ENCODE results near the gene STAC2. TPM values are rescaled to one million over a fixed set of nuclear protein-coding genes. Genes with fewer than 3 reads are reported as not detected.

The STAC2 gene
- total RNA-seq, 3 donors from 2014 or later: not detected

DNA sequence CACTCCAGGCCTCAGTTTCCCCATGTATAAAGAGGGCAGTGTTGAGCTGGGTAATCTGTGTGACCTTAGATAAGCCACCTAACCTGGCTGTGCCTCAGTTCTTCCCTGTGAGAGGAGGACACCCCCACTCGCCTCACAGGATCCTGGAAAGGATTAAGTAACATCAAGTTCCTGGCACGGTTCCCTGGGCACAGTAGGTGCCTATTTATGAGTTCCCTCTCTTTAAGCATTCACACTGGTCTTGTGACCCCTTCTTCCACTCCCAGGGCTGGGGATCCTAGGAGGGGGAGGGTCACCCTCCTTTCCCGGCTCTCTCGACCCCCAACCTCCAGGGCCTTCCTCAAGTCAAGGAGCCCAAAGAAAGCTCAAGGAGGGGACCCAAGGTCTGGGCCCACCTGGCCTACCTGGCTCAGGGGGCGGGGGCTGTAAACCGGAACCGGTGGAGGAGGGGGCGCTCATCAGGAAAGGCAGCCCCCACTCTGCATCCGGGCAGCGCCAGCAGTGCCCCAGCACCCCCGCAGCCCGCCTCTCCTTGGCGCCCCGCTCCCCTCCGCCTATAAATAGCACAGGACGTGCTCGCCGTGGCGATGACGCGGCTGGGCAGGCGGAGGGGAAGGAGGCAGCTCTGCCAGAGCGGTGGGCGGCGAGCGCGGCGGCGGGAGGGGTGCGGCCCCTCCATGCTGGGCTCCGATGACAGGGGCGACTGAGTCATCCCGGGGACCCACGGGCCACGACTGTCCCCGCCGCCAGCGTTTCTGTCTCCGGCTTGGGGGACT is 16.2 kb downstream of the STAC2 start:
- Mint-ChIP-seq H3K4me1 (ENCODE audit: low read depth) (peaks cover 33% of the 10 kb centered on the region), H3K4me3 (peak overlapping the region; percentile 62)

DNA sequence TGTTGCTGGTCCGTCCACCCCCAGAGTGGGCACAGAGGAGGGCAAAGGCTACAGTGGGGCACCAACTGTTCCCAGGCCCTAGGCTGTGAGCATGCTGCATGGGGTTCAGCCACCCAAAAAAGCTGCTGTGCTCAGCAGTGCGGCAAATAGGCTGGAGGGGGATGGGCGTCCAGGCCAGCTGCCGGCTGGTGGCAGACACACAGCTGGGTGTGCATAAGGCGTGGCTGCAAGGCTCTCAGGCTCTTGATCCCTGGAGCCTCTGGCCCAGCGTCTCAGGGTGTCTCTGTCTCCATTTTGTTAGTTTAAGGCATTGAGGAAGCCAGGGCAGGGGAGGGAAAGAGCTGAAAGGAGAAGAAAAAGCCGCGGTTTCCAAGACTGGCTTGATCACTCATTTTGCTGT is 16.9 kb downstream of the STAC2 start:
- Mint-ChIP-seq H3K36me3 (ENCODE audit: insufficient read depth) (peaks cover 13% of the 10 kb centered on the region), H3K4me3 (peak overlapping the region; percentile 40), H3K4me1 (ENCODE audit: low read depth) (peaks cover 38% of the 10 kb centered on the region), H3K9me3 (no peaks in the 10 kb centered on the region), H3K27me3 (ENCODE audit: low read depth) (peaks cover 3% of the 10 kb centered on the region)
- no peak for DNase-seq
- ATAC-seq: no peak

More for the DNA sequence above, 16.2 kb downstream of the STAC2 start:
- peaks cover 7% of the 10 kb centered on the region for H3K36me3 Mint-ChIP-seq (ENCODE audit: insufficient read depth)
- ATAC-seq (peak; percentile 76 to 84), DNase-seq (peak; percentile 81)
- H3K27me3 Mint-ChIP-seq (ENCODE audit: low read depth): peaks cover 3% of the 10 kb centered on the region
- H3K9me3 Mint-ChIP-seq: no peaks in the 10 kb centered on the region

DNA sequence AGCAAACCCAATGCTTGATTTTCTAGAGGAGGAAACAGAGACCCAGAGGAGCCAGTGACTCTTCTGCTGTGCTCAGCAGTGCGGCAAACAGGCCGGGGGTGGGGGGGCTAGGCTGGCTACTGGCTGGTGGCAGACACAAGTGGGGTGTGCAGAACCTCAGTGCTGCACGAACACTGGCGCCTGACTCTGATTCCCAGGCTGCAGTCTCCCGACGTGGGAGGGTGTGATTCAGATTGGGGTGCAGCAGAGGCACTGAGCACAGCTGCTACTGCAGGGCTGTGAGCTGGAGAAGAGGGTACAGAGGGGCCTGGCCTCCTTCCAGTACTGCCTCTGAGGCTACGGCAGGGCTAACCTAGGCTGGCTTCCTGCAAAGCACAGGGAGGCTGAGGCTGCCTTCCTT is 17.6 kb downstream of the STAC2 start:
- no peaks in the 10 kb centered on the region for H3K27me3 Mint-ChIP-seq (ENCODE audit: low read depth)
- no peaks in the 10 kb centered on the region for H3K9me3 Mint-ChIP-seq
- H3K36me3 Mint-ChIP-seq (ENCODE audit: insufficient read depth): peaks cover 19% of the 10 kb centered on the region
- H3K4me3 Mint-ChIP-seq: no peak overlapping the region
- H3K4me1 Mint-ChIP-seq (ENCODE audit: low read depth): peaks cover 44% of the 10 kb centered on the region
- DNase-seq: no peak
- peak; percentile 11 to 12 for ATAC-seq

DNA sequence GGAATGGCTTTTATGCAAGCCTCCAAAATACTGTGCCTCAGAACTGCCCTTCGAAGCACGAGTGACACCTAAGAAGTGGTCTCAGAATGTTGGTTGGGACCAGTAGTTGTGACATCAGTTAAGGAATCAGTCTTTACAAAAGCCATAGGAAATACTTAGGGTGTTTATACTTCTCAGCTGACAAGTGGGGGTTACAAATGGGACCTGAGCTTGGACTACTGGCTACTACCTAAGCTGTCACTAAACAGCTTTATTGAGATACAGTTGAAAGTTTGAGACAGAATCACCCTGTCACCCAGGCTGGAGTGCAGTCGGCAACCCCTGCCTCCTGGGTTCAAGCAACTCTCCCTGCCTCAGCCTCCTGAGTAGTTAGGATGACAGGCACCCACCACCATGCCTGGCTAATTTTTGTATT is 20.6 kb downstream of the STAC2 start:
- no peak overlapping the region for H3K4me3 Mint-ChIP-seq
- H3K9me3 Mint-ChIP-seq: no peaks in the 10 kb centered on the region
- no peaks in the 10 kb centered on the region for H3K27me3 Mint-ChIP-seq (ENCODE audit: low read depth)
- ATAC-seq (no peak), DNase-seq (no peak)
- H3K36me3 Mint-ChIP-seq (ENCODE audit: insufficient read depth): peaks cover 44% of the 10 kb centered on the region
- peaks cover 54% of the 10 kb centered on the region for H3K4me1 Mint-ChIP-seq (ENCODE audit: low read depth)

DNA sequence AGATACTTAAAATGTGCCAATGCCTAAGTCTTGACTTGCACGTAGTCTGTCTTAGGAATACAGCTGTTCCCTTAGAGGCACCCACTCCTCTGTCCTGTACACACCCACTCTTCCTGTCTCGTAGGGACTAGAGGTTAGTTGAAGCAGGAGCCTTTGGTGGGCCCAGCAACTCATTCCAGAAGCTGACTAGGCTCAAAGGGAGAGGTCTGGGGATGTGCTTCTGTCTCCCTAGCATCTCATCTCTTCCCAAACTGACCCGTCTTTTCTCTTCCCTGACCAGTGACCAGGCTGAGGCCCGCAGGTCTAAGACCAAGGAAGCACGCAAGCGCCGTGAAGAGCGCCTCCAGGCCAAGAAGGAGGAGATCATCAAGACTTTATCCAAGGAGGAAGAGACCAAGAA is 21.5 kb downstream of the STAC2 start:
- Mint-ChIP-seq H3K4me1 (ENCODE audit: low read depth) (peaks cover 58% of the 10 kb centered on the region), H3K9me3 (no peaks in the 10 kb centered on the region), H3K36me3 (ENCODE audit: insufficient read depth) (peaks cover 45% of the 10 kb centered on the region), H3K27me3 (ENCODE audit: low read depth) (no peaks in the 10 kb centered on the region), H3K4me3 (no peak overlapping the region)
- ATAC-seq (no peak), DNase-seq (no peak)

DNA sequence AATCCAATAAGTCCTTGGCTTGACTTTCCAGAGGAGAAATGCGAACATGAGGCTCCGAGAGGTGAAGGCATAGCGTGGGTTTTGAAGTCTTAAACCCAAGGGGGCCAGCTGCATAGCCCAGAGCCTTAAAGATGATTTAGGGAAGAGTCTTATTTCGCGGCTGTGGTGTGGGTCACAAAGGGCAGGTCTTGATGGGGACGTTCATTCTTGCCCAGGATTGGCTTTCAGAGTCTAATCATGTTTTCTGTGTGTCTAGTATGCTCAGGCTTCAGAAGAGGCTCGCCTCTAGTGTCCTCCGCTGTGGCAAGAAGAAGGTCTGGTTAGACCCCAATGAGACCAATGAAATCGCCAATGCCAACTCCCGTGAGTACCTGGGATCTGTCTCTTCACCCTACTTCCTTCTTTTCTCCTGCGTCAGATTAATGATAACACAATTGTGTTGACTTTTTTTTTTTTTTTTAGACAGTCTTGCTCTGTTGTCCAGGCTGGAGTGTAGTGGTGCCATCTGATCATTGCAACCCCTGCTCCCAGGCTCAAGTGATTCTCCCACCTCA is 24.7 kb downstream of the STAC2 start:
- Mint-ChIP-seq H3K4me1 (ENCODE audit: low read depth) (peaks cover 56% of the 10 kb centered on the region), H3K9me3 (no peaks in the 10 kb centered on the region), H3K4me3 (peak overlapping the region; percentile 99), H3K27me3 (ENCODE audit: low read depth) (no peaks in the 10 kb centered on the region), H3K36me3 (ENCODE audit: insufficient read depth) (peaks cover 45% of the 10 kb centered on the region)
- no peak for ATAC-seq
- no peak for DNase-seq

DNA sequence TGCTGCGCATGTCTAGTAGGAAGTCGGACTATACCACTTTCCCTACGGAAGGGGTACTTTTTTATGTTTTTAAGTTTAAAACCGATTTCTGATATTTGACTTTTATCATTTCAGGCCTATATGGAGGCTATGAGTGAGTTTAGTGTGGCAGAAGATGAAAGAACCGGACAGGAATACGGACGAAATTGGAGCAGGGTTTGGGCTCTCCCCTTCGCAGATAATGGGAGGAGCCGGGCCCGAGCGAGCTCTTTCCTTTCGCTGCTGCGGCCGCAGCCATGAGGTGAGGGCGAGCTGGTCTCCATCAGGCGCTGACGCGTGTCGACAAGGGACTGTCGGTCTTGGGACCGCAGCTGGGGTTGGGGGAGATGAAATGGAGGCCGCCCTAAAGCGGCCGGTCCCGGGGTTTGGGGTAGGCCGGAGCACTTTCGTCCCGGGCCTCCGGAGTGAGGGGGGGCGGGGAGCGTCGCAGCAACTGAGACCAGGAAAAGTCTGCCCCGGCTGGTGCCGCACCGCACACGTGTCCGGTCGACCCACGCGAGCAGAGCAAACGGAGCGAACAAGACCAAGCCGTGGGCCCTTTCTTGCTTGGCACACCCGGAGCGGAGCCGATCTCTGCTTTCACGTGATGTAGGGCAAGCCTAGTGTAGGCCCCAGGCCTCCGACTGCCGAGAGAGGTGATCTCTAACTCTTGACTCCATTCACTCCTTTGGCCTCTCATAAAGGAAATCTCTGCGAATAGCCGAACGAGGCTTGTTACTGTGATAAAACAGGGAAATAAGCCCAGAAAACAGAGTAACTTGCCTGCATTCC is 25.5 kb downstream of the STAC2 start, which contains the start of gene RPL19:
RPL19 (plus strand) TSS at position 214 of the 810 bp plus-strand sequence; CDS start at position 276, 62 bp downstream.
- Mint-ChIP-seq H3K4me1 (ENCODE audit: low read depth) (peaks cover 62% of the 10 kb centered on the region), H3K27me3 (ENCODE audit: low read depth) (no peaks in the 10 kb centered on the region), H3K4me3 (peak within 1 kb of the TSS; percentile 99), H3K36me3 (ENCODE audit: insufficient read depth) (peaks cover 45% of the 10 kb centered on the region), H3K9me3 (no peaks in the 10 kb centered on the region)
- DNase-seq: peak; percentile 77
- ATAC-seq: peak; percentile 74

DNA sequence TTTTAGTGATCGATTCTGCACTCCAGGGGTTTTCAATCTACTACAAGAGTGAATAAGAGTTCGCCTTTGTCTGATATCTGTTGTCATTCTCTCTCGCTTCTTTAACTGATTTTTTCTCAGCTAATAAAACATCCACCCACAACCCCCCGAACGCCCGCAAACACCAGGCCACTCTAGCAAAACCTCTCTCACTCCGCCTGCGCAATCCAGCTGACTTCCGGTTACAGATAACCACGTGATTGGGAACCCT is 26.0 kb downstream of the STAC2 start:
- no peaks in the 10 kb centered on the region for H3K9me3 Mint-ChIP-seq
- no peaks in the 10 kb centered on the region for H3K27me3 Mint-ChIP-seq (ENCODE audit: low read depth)
- ATAC-seq (peak; percentile 45 to 53), DNase-seq (peak; percentile 82)
- peaks cover 60% of the 10 kb centered on the region for H3K4me1 Mint-ChIP-seq (ENCODE audit: low read depth)
- H3K36me3 Mint-ChIP-seq (ENCODE audit: insufficient read depth): peaks cover 40% of the 10 kb centered on the region
- peak overlapping the region; percentile 99 for H3K4me3 Mint-ChIP-seq

DNA sequence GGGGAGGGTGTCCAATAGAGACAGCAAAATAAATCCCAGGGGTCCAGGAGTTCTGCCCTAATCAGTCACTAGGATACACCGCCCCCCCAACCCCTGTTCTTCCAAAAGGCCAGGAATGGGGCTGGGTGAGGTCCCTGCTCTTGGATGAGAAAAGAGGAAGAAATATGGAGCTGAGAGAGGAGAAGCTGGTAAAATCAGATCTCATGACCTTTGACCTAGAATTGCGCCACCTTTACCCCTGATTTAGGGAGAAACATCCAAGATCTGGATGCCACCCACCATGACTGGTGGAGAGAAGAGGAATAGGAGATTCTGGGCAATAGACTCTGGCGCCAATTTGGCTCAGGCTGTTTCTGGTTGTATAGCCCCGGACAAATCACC is 27.6 kb downstream of the STAC2 start:
- Mint-ChIP-seq H3K4me3 (peak overlapping the region; percentile 99), H3K9me3 (no peaks in the 10 kb centered on the region), H3K4me1 (ENCODE audit: low read depth) (peaks cover 56% of the 10 kb centered on the region), H3K27me3 (ENCODE audit: low read depth) (no peaks in the 10 kb centered on the region), H3K36me3 (ENCODE audit: insufficient read depth) (peaks cover 26% of the 10 kb centered on the region)
- no peak for ATAC-seq
- no peak for DNase-seq

DNA sequence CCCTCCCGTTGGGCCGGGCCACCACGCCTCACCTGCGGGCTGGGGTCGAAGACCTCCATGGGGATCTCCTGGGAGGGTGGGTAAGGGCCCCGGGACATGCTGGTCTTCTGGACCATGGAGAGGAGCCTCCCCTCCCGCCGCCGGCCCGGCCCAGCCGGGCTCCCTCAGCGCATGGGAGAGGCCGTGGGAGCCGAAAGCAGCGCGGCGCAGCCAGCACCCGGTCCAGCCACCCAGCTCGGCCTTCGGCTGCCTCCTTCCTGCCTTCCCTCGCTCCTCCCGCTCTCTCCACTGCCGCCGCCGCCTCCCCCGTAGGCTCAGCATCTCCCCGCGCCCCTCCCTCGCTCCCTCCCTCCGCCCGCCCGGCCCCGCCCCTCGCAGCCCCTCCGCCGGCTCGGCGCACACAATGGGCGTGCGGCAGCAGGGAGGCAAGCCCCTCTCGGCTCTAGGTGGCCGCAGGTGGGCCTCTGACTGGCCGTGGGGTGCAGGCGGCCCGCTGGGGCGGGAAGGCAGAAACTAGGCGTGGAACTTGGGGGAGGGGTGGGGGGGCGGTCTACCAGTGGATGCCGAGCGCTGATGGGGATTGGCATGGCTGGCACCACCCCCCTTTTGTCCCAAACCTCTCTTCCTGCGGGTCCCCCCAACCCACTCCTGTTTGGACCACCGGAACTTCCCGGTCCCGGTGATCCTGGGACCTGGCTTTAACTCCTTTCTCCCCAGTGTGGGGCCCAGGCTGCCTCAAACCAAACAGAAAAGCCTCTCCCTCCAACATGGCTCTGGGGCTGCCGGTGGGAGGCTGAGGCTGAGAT is 28.2 kb downstream of the STAC2 start, which contains the start of gene CACNB1:
CACNB1 (minus strand) TSS at position 290 of the 806 bp plus-strand sequence; CDS start at position 116, 174 bp downstream.
- Mint-ChIP-seq H3K27me3 (ENCODE audit: low read depth) (no peaks in the 10 kb centered on the region), H3K4me3 (peak within 1 kb of the TSS; percentile 99), H3K36me3 (ENCODE audit: insufficient read depth) (peaks cover 22% of the 10 kb centered on the region), H3K9me3 (no peaks in the 10 kb centered on the region), H3K4me1 (ENCODE audit: low read depth) (peaks cover 52% of the 10 kb centered on the region)
- ATAC-seq (peak; percentile 59 to 62), DNase-seq (peak; percentile 56)

DNA sequence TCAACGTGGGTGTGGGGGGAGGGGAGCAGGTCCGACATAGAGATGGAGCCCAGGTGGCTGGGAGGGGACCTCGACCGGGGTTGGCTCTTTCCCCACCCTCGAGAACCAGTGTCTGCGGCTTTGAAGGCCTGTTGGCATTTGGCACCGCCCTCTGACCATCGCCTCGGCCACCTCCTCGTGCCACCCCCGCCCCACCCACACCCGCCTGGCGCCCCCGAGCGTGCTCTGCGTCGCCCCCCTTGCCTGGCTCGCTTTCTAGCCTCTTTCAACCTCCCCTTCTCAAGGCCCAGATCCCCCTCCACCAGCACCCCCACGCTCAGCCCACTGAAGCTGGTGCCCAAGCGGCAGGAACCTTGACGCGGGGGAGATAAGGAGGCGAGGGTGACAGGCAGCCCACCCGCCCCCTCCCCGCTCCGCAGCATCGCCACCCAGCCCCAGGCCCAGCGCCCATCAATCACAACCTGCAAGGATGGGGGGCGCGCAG is 28.9 kb downstream of the STAC2 start:
- H3K36me3 Mint-ChIP-seq (ENCODE audit: insufficient read depth): peaks cover 18% of the 10 kb centered on the region
- no peaks in the 10 kb centered on the region for H3K27me3 Mint-ChIP-seq (ENCODE audit: low read depth)
- DNase-seq (no peak), ATAC-seq (peak; percentile 0 to 1)
- peaks cover 44% of the 10 kb centered on the region for H3K4me1 Mint-ChIP-seq (ENCODE audit: low read depth)
- H3K4me3 Mint-ChIP-seq: peak overlapping the region; percentile 99
- H3K9me3 Mint-ChIP-seq: no peaks in the 10 kb centered on the region

DNA sequence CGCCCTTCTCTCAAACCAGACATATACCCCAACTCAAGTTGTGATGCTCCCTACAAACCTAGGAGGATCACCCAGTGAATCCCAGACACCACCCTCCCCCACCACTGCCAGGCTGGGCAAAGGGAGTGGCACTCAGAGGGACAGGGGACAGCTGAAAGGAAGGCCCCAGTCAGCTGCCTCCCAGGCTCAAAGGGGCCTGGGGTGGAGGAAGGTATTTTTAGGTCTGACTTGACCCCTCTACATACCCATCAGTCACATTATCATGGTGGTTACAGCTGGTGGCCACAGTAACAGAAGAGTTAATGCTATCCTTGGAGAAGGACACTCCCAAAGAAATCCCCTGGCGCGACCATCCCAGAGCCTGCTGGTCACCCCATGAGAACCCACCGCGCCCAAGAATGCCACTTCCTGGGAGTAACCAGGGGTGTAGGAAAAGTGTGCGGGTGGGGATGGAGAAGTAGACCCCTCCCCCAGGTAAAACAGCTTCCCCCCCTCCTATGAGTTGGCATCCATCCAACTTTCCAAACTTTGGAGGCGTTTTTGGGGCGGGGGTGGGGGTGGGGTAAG is 29.4 kb downstream of the STAC2 start:
- H3K4me3 Mint-ChIP-seq: peak overlapping the region; percentile 75
- no peaks in the 10 kb centered on the region for H3K9me3 Mint-ChIP-seq
- H3K27me3 Mint-ChIP-seq (ENCODE audit: low read depth): no peaks in the 10 kb centered on the region
- no peak for DNase-seq
- H3K4me1 Mint-ChIP-seq (ENCODE audit: low read depth): peaks cover 42% of the 10 kb centered on the region
- no peak for ATAC-seq
- H3K36me3 Mint-ChIP-seq (ENCODE audit: insufficient read depth): peaks cover 14% of the 10 kb centered on the region

DNA sequence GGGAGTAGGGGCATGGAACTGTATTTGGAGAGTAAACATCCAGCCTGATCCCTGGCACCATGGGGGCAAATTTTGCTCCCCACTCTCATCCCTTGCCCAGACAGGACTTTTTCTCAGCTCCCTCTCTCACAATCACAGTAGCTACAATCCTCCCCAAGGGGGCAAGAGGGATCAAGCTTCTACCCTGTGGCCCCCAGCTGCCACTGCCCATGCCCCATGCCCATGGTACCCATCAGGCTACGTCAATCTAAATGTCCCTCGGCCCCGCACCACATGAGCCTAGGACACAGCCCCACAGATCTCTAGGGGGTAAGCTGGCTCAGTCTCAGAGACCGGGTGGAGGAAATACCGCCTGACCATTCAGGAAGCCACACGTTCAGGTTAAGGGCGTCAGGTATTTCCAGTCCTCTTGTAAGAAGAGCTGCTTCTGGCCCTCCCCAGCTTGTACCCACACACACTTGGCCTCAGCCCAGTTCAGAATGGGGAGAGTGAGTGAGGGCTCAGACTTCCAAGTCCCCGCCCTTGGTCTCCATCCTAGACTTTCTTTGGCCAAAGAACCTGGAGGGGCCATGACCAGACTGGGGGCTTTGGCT is 30.1 kb downstream of the STAC2 start:
- DNase-seq: no peak
- H3K4me1 Mint-ChIP-seq (ENCODE audit: low read depth): peaks cover 39% of the 10 kb centered on the region
- H3K9me3 Mint-ChIP-seq: no peaks in the 10 kb centered on the region
- H3K27me3 Mint-ChIP-seq (ENCODE audit: low read depth): no peaks in the 10 kb centered on the region
- no peak for ATAC-seq
- H3K36me3 Mint-ChIP-seq (ENCODE audit: insufficient read depth): peaks cover 7% of the 10 kb centered on the region
- H3K4me3 Mint-ChIP-seq: peak overlapping the region; percentile 75
